Neural progenitor cell (in vitro differentiated cells): Measurements from ENCODE around the gene SYT6.

Experiments used
- EZH2phosphoT487 ChIP-seq: fragments of 200-600 bp; sonication (generic); IDR thresholded peaks from 2 replicates; pipeline ENCODE4 v1.6.1; 2017; ENCODE audit warnings: antibody characterized with exemption
- TF ChIP-seq, protein P1 (sequence below): fragments of 200-600 bp; sonication (generic); IDR thresholded peaks from 2 replicates; pipeline ENCODE4 v1.5.1; 2017; ENCODE audit warnings: antibody characterized with exemption, mild to moderate bottlenecking

DNA sequence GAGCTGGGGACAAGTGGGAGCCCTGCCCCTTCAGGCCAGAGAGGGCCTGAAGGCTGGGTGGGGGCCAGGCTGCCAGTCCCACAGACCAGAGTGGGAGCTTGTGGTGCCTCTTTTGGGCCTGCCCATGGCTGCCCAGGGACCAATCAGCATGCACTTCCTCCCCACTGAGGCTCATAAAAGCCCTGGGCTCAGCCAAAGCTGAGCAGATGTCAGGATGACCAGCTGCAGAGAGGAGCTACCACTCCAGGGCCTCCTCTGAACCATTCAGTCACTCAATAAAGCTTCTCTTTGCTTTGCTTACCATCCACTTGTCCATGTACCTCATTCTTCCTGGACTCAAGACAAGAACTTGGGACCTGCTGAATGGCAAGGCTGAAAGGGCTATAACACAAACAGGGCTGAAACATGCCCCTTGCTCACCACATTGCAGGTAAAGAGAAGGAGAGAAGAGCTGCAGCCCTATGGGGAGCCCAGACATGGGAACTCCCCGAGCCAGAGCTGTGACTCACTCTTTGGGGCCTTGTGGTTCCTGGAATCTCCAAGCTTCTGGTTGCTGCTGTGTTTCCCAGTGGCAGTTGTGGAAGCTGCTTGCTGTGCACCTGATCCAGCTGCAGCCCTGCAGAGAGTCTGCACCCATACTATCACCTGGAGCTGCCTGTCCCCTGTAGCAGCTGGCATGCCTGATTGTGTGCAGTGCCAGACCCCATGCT is 92.4 kb downstream of the SYT6 start:
- TF ChIP-seq, protein P1, sequence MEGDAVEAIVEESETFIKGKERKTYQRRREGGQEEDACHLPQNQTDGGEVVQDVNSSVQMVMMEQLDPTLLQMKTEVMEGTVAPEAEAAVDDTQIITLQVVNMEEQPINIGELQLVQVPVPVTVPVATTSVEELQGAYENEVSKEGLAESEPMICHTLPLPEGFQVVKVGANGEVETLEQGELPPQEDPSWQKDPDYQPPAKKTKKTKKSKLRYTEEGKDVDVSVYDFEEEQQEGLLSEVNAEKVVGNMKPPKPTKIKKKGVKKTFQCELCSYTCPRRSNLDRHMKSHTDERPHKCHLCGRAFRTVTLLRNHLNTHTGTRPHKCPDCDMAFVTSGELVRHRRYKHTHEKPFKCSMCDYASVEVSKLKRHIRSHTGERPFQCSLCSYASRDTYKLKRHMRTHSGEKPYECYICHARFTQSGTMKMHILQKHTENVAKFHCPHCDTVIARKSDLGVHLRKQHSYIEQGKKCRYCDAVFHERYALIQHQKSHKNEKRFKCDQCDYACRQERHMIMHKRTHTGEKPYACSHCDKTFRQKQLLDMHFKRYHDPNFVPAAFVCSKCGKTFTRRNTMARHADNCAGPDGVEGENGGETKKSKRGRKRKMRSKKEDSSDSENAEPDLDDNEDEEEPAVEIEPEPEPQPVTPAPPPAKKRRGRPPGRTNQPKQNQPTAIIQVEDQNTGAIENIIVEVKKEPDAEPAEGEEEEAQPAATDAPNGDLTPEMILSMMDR: no peak
- TF ChIP-seq EZH2phosphoT487: no peak
